PC-9 (cell line): ENCODE results near the gene CFAP74.

Experiments
- CTCF ChIP-seq: fragments of 200-600 bp; sonication (generic); conservative IDR thresholded peaks from 2 replicates; pipeline ENCODE4 v1.6.1; 2017; ENCODE audit warnings: mixed run types, antibody characterized with exemption, mild to moderate bottlenecking, moderate library complexity
- EZH2 ChIP-seq: fragments of 200-600 bp; sonication (generic); IDR thresholded peaks from 2 replicates; pipeline ENCODE4 v1.8.0; 2017; ENCODE audit warnings: antibody characterized with exemption, low read depth

- TF ChIP-seq CTCF (no peak), EZH2 (no peak)
Measured at GRCh38 chr1:1890506-1891348, 112.9 kb downstream of the CFAP74 start, which contains the start of gene GNB1.
